ENCODE measurements around the gene SNX20.

Gene SNX20

GRCh38 chr16:50678531-50678930 is 2.6 kb downstream of the SNX20 start:
- DNase-seq = no peak

DNA sequence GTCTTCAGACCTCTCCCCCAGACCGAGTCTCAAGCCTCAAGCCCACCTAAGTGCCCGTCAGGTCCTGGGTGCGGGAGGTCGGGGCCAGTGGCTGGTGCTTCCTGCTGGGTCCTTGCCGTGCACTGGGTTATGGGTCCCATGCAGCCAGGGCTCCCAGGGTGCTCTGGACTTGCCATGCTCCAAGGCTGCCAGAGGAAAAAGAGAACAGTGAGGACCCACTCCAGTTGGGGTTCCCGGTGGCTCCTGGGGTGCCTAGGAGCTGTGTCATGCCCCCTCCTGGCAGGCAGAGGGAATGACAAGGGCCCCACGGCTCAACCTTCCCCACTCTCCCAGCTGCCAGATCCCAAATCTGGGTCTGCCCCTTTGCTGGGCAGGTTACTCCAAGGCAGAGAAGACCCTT is 3.8 kb downstream of the SNX20 start:
- DNase-seq = no peak

DNA sequence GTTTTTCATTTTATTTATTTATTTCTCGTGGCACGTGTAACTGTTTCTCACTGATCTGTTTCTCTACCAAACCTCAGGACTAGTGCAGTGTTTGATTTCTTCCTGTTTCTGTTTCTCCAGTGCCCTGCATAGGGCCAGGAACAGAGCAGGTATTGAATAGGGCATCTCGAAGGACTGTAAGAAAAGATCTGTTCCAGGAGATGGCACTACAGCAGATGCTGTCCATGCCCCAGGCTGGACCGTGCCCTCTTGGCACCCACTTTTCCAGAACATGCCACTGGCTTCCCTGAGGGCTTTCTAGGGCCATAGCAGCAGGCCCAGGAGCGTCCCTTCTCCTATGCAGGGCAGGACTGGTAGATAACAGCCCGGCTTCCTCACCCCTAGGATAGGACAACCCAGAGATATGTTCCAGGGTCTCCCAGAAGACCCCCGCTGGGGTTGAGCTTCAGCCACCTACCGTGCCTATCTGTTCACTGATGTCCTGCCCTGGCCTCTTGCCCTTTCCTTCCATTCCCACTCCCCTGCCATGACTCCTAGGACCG is 4.4 kb downstream of the SNX20 start:
- DNase-seq = no peak

DNA sequence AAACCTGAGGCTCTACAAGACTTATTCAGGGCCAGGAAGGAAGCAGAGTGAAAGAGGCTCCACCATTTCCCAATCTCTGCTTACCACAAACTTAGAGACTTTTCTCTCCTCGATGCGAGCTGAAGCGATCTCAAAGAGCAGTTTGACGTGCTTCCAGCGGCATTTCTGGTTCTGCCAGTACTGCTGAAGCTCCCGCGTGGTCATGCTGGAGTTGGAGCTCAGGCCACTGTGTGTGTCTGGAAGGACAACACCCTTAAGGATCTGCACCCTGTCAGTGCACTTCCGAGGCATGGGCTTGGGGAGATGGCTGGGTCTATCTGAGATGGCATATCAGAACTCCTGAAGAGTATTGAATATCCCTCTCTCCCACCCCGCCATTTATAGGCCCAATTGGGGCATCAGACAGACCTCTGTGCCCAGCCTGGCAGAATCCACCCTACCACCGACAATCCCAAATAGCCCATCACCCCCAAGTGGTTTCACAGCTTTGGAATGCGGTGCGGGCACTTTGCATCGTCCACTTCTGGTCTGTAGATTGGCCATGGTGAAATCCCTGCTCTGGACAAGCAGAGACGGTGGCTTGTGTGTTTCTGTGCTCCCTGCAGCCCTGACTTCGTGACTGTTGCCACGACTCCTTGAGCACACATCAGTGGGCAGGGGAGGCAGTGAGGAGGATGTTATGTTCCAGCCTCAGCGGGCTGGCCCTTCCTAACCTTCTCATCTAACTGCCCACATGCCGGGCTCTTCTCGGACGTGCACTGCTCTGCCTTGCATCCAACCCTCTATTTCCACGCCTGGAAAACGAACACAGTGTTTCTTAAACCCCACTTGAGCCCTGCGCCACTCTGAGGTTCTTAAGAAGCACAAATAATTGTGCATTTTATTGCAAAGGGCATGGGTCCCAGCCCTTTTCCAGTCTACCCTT is 5.2 kb downstream of the SNX20 start:
- DNase-seq = no peak

DNA sequence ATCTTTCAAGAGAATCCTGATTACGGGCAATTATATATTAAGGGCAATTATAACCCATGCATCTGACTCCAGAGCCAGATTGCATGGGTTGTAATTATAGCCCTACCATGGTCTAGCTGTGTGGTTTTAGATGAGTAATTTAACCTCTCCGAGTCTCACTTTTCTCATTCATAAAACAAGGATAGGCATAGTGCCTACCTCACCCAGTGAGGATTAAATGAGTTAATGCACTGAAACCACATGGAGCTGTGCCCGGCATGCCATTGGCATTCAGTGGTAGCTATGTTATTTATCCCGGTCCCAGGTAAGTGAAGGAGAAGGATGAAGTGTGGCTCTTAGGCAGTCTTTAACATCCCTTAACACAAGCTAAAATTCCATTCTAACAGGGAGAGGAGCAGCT is 6.3 kb downstream of the SNX20 start:
- no peak for DNase-seq

GRCh38 chr16:50673496-50674275 is 7.4 kb downstream of the SNX20 start:
- DNase-seq = no peak

DNA sequence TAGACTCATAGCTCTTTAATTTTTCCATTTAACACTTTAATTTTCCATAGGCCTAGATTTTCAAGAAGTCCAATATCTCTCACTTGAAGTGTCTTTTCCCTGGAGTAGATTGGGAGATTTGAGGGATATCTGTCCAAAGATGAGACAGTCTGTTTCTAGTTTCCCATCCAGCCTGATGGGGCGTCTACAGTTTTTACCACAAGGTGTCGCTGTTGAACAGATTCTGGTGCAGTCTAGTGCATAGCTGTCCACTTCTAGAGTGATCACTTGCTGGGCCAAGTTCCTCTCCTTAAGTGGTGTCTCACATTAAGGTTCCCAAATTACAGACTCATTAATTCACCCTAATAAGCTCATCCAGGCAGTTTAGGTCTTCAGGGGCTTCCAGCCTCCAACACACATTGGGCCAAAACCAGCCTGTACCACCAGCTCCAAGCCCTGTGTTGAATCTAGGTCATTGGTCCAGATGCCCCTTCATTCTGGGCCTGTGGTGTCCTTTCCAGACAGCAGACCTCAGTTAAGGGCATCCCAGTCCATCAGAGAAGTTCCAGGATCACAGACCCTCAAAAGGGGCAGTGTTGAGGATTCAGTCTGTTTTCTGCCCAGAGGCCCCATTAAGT is 9.4 kb downstream of the SNX20 start:
- no peak for DNase-seq

DNA sequence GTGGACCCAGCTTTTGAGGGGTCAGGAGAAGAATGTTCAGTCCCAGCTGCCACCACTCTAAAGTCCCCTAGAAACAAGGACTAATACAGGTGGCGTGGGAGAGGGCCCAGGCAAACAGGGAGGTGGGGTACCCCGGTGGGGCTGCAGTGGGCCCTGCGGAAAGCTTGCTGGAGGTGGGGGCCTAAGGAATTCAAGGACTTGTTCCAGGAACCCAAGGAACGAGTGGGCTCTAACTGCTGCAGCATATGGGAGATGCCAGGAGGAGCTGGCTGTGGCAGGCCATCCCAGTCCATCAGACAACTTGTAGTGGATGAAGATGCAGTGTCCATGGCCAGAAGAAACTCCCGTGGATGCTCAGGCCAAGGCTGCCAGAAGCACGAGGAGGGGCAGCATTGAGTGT is 10.6 kb downstream of the SNX20 start:
- DNase-seq = no peak

GRCh38 chr16:50669741-50670140 is 11.4 kb downstream of the SNX20 start:
- DNase-seq = no peak

DNA sequence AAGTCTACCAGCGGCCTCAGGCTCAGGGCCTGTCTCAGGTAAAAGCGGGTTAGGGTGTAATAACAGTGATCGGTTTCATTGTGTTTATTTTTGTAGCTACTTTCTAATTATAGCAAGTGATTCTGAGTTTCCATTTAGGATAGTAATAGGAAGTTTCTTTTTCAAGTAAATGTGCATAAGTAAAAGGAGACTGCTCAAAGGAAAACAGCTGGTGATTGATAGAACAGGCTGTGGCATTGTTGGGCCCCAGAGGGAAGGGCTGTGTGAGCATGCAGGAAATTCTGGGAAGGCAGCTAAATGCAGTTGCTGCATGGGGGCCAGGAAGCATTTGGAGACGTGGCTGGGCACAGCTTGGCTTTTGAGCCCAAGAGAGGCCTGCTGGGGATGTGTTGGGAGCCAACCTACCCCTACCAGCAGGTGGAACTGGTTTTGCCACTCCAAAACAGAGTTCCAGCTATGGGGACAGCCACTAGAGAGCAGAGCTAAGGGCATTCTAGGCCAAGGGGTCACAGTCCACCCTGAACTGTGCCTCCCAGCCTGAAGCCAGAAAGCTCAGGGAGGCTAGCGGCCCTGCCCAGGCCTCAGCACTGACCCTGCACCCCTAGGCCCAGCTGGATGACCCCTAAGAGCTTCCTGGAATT is 12.6 kb downstream of the SNX20 start:
- no peak for DNase-seq

DNA sequence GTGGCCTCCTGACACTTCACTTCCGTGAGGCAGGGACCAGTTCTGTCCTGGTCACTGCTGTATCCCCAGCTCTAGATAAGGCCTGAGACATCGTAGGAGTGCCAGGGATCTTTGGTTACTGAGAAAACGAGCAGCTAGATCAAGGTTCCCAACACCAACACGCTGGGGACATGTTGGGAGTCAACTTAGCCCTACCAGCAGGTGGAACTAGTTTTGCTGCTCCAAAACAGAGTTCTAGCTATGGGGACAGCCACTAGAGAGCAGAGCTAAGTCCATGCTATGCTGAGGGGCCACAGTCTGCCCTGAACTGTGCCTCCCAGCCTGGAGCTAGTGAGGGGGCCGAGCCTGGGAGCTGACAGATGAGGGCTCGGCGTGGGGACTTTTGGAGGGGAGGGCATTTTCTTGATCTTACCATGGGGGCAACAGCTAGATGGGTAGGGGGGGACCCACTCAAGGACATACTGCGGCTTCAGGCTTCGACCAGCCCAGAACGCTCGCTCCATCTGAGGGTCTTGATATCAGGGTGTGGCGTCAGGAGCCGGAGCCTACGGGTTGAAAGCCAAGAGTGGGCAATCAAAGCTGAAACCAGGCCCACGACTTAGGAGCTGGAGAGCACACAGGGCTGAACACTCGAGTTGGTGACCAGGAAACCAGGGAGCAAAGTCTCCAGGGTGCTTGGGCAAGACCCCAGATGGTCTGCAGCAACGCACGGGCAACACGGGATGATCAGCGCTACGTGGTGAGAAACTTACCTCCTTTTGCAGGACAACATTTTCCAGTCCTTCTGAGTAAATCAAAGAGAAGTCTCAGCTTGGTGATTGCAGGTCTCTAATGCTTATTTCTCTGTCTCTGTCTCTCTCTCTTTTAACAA is 13.4 kb downstream of the SNX20 start:
- DNase-seq = no peak

- DNase-seq = no peak
These were observed 14.2 kb downstream of the SNX20 start for GRCh38 chr16:50666658-50667496.

GRCh38 chr16:50665128-50665878 is 15.8 kb downstream of the SNX20 start:
- DNase-seq = peak; percentile 65

GRCh38 chr16:50664270-50664669 is 16.8 kb downstream of the SNX20 start:
- DNase-seq = no peak

GRCh38 chr16:50662306-50662940 is 18.7 kb downstream of the SNX20 start:
- no peak for DNase-seq

DNA sequence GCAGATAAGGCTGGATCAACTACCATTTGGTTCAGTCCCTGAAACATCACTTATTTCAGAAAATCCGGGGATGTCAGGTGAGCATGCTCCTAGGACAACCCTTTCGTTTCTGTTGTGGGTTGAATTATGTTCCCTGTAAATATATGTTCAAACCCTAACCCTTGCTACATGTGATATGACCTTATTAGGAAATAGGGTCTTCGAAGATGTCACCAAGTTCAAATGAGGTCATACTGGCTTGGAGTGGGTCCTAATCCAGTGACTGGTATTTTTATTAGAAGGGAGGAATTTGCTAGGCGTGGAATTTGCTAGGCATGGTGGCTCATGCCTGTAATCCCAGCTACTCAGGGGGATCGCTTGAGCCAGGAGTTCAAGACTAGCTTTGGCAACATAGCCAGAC is 21.3 kb downstream of the SNX20 start:
- no peak for DNase-seq

- DNase-seq = no peak
These were observed 23.9 kb downstream of the SNX20 start for GRCh38 chr16:50657241-50657640.

DNA sequence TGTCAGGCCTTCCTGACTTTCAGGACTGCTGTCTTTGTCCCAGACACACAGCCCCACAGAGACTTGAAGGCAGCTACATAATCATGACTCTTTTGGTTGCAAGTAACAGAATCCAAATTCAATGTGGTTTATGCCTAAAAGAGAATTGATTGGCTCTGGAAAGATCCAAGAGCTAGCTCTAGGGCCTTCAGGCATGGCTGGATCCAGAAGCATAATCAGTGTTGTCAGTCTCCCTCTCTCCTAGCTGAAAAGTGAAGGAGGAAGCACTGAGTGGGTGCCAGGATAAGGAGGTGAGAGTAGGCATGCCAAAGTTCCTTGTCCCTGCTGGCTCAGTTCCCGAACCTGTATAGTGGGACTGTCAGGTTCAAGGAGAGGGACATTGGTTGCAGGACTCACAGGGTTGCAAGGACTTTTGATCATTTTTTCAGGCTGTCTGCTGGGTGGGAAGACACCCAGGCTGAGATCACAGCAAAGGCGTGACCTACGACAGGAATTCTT is 25.5 kb downstream of the SNX20 start:
- no peak for DNase-seq
